ENCODE measurements around the gene ABCA4. TPM values are rescaled to one million over a fixed set of nuclear protein-coding genes. Genes with fewer than 3 reads are reported as not detected.

ABCA4 gene
- total and polyA plus RNA-seq, 7 donors = 0.14 to 1.1 (median 0.16) TPM; not detected in 2

GRCh38 chr1:94124538-94124937 is 3.6 kb upstream of the ABCA4 start:
- Histone ChIP-seq H3K27me3 (no peaks in the 10 kb centered on the region), H3K4me3 (no peak overlapping the region), H3K27ac (no peak overlapping the region), H3K4me1 (no peaks in the 10 kb centered on the region), H3K9me3 (no peaks in the 10 kb centered on the region), H3K36me3 (no peaks in the 10 kb centered on the region)
- 96 to 98% methylated on average over 1 of the region's 1 CpG for WGBS, 2 donors
- intact Hi-C loops (cut with DNase I) = no loop called here
- no peak for DNase-seq
- TF ChIP-seq, protein P1, sequence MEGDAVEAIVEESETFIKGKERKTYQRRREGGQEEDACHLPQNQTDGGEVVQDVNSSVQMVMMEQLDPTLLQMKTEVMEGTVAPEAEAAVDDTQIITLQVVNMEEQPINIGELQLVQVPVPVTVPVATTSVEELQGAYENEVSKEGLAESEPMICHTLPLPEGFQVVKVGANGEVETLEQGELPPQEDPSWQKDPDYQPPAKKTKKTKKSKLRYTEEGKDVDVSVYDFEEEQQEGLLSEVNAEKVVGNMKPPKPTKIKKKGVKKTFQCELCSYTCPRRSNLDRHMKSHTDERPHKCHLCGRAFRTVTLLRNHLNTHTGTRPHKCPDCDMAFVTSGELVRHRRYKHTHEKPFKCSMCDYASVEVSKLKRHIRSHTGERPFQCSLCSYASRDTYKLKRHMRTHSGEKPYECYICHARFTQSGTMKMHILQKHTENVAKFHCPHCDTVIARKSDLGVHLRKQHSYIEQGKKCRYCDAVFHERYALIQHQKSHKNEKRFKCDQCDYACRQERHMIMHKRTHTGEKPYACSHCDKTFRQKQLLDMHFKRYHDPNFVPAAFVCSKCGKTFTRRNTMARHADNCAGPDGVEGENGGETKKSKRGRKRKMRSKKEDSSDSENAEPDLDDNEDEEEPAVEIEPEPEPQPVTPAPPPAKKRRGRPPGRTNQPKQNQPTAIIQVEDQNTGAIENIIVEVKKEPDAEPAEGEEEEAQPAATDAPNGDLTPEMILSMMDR (IDR thresholded peaks at IDR 0.05) = no peak
- TF ChIP-seq POLR2A (IDR thresholded peaks at IDR 0.05) (no peak), EP300 (IDR thresholded peaks at IDR 0.05) (no peak), POLR2AphosphoS5 (IDR thresholded peaks at IDR 0.05) (no peak)

DNA sequence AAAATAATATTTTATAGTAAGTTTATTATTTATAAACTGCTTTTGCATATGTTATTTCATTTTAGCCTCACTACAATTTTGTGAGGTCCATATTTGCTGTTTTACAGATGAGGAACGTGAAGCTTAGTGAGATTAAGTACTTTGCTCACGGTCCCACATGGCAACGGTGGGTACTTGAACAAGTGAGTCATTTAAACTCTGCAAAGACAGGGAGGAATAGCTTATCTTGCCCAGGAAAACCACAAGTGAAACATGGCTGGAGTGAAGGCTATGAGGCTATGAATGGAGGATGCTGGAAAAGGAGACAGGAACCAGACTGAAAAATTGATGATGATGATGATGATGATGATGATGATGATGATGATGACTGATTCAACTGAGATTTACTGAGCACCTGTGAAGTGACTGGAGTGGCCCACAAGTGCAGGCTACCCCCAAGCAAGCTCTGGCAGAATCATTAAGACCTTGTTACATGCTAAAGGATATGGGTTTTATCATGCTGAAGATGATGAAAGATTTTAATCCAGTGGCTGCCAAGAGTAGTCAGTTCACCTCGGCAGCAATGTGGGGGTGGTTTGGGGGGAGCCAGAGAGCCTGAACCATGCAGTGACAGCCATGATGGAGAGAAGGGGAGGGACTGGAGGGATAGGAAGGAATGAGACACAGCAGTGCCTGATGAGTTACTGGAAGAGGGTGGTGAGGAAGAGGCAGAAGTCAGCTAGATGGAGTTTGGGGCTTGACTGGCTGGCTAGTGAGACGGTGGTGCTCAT is 1.4 kb upstream of the ABCA4 start:
- H3K36me3 ChIP-seq = no peaks in the 10 kb centered on the region
- H3K9me3 ChIP-seq = no peaks in the 10 kb centered on the region
- 78 to 84% methylated on average over 5 of the region's 5 CpGs for WGBS, 2 donors
- no peak for TF ChIP-seq POLR2AphosphoS5 (IDR thresholded peaks at IDR 0.05)
- TF ChIP-seq POLR2A (IDR thresholded peaks at IDR 0.05) = no peak
- TF ChIP-seq, protein P1 (IDR thresholded peaks at IDR 0.05) = no peak
- TF ChIP-seq EP300 (IDR thresholded peaks at IDR 0.05) = no peak
- H3K4me1 ChIP-seq = no peaks in the 10 kb centered on the region
- H3K27me3 ChIP-seq = no peaks in the 10 kb centered on the region
- intact Hi-C loops (cut with DNase I) = no loop called here
- no peak for DNase-seq
- H3K27ac ChIP-seq = no peak overlapping the region
- H3K4me3 ChIP-seq = no peak overlapping the region

DNA sequence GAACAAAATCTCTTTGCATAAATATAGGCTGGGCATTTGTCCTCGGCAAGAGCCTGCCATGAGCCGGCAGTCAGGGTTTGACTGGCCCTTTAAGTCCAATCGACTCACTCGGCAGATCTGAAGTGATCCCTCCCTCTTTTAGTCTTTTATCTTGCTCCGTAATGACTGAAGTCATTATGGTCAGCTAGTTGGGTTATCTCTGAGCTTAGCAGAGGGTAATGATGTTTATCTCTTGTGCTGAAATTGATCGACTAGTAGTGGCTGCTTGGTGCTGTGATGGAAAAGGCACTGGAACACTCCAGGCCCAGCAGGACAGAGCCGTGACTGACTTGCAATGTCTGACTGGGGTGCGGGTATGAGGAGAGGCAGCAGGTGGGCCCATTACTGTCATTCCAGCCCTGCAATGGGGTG is 468 bp upstream of the ABCA4 start:
- no peak for DNase-seq
- intact Hi-C loops (cut with DNase I) = no loop called here
- TF ChIP-seq, protein P1 (IDR thresholded peaks at IDR 0.05) = no peak
- TF ChIP-seq EP300 (IDR thresholded peaks at IDR 0.05) (no peak), POLR2AphosphoS5 (IDR thresholded peaks at IDR 0.05) (no peak), POLR2A (IDR thresholded peaks at IDR 0.05) (no peak)
- H3K4me3 ChIP-seq = no peak overlapping the region
- no peaks in the 10 kb centered on the region for H3K36me3 ChIP-seq
- no peaks in the 10 kb centered on the region for H3K9me3 ChIP-seq
- 72 to 77% methylated on average over 8 of the region's 8 CpGs for WGBS, 2 donors
- no peaks in the 10 kb centered on the region for H3K27me3 ChIP-seq
- no peak overlapping the region for H3K27ac ChIP-seq
- no peaks in the 10 kb centered on the region for H3K4me1 ChIP-seq

GRCh38 chr1:94120570-94120901 is 412 bp downstream of the ABCA4 start:
- TF ChIP-seq EP300 (IDR thresholded peaks at IDR 0.05) (no peak), POLR2A (IDR thresholded peaks at IDR 0.05) (no peak), POLR2AphosphoS5 (IDR thresholded peaks at IDR 0.05) (no peak)
- TF ChIP-seq, protein P1 (IDR thresholded peaks at IDR 0.05) = no peak
- 85% methylated on average over 9 of the region's 9 CpGs for WGBS, 2 donors
- Histone ChIP-seq H3K27ac (no peak overlapping the region), H3K36me3 (no peaks in the 10 kb centered on the region), H3K27me3 (no peaks in the 10 kb centered on the region), H3K4me3 (no peak overlapping the region), H3K9me3 (no peaks in the 10 kb centered on the region), H3K4me1 (no peaks in the 10 kb centered on the region)
- intact Hi-C loops (cut with DNase I) = no loop called here
- DNase-seq = no peak
